Measurements from ENCODE around the gene RUNDC3A.

The RUNDC3A gene

GRCh38 chr17:44284024-44284400 lies 24.4 kb upstream of the RUNDC3A start:
- DNase-seq: no peak

GRCh38 chr17:44287651-44288050 lies 20.8 kb upstream of the RUNDC3A start:
- DNase-seq: no peak

- DNase-seq: no peak
These were observed 14.7 kb upstream of the RUNDC3A start for GRCh38 chr17:44293509-44294226.

GRCh38 chr17:44297975-44298374 lies 10.4 kb upstream of the RUNDC3A start:
- no peak for DNase-seq

- DNase-seq: peak; percentile 85
These were observed 3.8 kb upstream of the RUNDC3A start for GRCh38 chr17:44304651-44305050.

GRCh38 chr17:44307387-44308186 lies 814 bp upstream of the RUNDC3A start:
- DNase-seq: peak; percentile 78

- peak; percentile 32 for DNase-seq
These were observed 464 bp downstream of the RUNDC3A start for GRCh38 chr17:44308865-44309264.

- no peak for DNase-seq
These were observed 1.1 kb downstream of the RUNDC3A start for GRCh38 chr17:44309472-44309871.

GRCh38 chr17:44310188-44310587 lies 1.8 kb downstream of the RUNDC3A start:
- no peak for DNase-seq

GRCh38 chr17:44310609-44311376 lies 2.4 kb downstream of the RUNDC3A start:
- no peak for DNase-seq

- DNase-seq: no peak
These were observed 3.3 kb downstream of the RUNDC3A start for GRCh38 chr17:44311562-44312181.

GRCh38 chr17:44312396-44313104 lies 4.1 kb downstream of the RUNDC3A start:
- DNase-seq: no peak

- DNase-seq: no peak
These were observed 5.6 kb downstream of the RUNDC3A start for GRCh38 chr17:44314031-44314430.

GRCh38 chr17:44314524-44314868 lies 6.1 kb downstream of the RUNDC3A start:
- no peak for DNase-seq

GRCh38 chr17:44314869-44315661 lies 6.7 kb downstream of the RUNDC3A start:
- peak; percentile 70 for DNase-seq

- no peak for DNase-seq
These were observed 7.6 kb downstream of the RUNDC3A start for GRCh38 chr17:44315760-44316731.

GRCh38 chr17:44317545-44317944 lies 9.1 kb downstream of the RUNDC3A start:
- DNase-seq: no peak

GRCh38 chr17:44318077-44318892 lies 9.9 kb downstream of the RUNDC3A start:
- DNase-seq: no peak

GRCh38 chr17:44320066-44320465 lies 11.7 kb downstream of the RUNDC3A start:
- no peak for DNase-seq
